GM18508 (cell line): ENCODE measurements around the gene MICAL3.

Experiments
- ATAC-seq: cut with Tn5 transposase; IDR thresholded peaks from one replicate; pipeline ENCODE4 v1.9.1; 2021; ENCODE audit warnings: moderate number of reproducible peaks; ENCODE audit not compliant: insufficient read depth, unreplicated experiment

MICAL3 gene

DNA sequence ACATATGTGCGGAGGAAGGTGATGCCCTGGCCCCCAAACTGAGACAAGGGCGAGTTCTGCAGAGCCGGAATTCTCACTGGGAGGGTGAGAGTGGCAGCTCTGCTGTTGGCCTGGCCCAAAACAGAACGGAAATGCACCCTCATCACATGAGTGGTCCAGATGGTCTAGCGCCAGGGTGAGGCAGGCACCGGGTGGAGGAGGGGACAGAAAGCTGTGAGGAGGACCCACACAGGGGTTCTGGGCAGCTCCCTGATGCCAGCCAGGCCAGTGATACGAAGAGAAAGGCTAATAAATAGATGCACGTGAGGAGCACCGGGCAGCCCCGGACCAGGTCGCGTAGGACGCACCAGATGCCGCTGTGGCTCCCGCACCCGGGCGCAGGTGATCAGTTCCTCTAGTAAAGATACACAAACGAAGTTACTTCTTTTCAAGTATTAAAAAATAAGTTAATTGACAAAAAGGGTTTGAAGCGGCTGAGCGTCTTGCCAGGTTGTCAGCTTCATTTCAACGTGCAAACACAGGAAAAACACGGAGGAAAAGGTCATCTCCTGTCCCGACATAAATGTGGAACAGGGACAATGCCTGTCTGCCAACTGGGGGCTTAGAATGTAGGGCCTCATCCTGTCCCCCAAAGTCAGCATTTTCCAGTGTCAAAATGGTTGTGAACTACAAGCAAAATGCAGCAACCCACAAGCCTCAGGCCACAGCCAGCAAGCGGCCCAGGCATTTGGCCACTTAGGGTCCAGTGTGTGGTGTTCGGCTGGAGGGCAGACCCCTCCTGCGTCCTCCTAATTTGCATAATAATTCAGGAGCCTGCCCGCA is 234.8 kb downstream of the MICAL3 start:
- ATAC-seq, result no peak

DNA sequence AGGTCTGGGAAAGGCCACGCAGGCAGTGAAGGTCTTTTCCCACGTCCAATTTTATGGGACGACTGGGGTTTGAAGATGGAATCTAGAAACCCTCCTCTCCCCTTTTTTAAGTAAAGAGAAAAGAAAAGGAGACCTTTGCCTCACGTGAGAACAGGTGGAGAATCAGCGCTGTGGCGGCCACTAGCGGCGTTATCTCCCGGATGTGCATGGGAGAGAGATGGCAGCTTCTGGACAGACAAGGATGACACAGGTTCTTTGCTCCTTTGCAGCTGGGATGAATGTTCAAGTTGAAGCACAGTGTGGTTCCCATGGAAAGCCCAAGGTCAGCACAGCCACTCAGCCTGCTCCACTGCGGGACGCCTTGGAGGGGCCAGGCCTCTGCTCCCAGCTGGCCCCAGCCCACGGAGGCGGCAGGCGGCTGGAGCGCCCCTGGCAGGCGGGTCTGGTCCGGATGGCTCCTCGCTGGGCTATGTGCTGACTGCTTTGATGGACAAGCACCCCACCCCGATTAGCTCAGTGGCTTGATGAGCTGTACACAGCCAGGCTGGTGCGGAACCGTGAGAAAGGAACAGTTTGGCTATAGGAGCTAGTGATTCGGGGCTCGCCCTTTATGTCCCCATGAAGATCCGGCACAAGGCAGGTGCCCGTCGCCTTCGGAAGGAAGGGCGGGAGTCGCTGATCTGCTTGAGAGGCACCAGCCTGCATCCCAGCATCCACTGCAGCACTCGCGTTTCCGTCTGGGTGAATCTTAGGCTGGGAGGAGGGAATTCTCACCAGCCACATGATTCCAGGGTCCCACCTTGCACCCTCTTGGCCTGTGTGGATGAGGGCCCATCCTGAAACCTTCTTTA is 235.6 kb downstream of the MICAL3 start:
- no peak for ATAC-seq

DNA sequence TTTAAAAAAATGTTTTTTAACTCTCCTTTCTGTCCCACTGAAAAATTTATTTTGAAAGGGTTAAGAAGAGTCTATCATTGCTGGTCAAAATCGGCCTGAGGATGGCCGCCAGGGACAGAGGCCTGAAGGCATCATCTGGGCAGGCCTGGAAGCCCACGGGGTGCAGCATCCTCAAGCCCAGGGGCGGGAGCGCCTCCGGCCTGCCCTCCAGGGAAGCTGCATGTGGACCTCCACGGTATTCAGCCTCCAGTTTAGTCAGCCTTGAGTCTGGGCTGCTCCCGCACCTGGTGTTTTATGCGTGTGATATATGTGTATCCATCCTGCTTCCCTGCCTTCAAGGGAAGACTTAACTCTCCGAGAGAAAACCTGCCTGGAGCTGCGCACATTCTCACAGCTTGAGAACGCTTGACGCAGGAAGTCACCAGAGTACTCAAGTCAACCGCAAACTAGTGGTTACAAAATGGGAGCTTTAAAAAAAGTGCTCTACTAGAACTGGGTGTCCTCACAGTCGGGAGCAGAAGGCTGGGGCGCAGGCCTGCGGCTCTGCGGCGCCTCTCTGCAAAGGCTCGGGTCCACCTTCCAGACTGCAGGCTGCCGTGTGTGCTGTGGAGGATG is 236.5 kb downstream of the MICAL3 start:
- ATAC-seq, result no peak

DNA sequence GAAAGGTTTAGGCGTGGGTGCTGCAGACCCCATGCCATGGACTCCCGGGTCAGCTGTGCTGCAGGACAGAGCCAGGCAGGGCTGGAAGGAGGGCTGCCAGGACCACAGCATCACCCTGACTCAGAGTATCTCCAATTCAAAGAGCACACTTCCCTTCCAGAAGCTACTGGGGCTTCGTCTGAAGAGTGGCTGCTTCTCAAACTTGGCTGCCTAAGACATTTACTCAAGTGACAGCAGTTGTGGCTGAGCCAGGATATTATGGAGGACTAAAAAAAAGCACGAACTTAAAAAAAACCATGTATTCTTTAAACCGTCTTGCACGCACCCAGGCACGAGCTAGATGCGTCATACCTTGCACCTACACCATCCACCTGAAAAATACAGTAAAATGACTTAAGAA is 237.1 kb downstream of the MICAL3 start:
- ATAC-seq, result no peak

DNA sequence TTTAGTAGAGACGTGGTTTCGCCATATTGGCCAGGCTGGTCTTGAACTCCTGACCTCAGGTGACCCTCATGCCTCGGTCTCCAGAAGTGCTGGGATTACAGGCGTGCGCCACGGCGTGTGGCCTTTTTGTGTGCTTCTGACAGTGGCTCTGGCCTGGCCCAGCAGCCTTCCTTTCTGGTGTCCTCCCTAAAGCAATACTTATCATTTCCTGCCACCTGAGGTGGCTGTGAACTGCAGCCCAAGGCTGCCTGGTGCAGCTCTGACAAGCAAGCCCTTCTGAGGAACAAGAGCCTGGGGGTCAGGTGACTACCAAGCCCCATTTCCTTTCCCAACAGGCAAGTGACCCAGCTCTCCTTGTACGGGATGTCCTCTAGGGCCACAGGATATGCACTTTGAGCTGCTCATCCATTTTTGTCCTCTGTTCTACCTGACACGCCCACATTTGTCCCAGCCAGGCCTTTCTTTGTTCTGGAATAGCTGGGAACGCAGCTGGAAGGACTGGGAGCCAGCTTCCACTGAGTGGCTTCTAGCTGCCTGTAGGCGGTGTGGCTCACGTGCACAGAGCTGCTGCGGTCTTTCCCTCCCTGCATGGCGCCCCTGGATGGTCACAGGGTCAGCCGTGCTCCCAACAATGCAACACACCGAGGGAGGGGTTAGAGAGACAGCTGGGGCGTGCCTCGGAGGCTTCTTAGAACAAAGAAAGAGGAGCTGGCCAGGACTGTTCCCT is 237.8 kb downstream of the MICAL3 start:
- no peak for ATAC-seq

DNA sequence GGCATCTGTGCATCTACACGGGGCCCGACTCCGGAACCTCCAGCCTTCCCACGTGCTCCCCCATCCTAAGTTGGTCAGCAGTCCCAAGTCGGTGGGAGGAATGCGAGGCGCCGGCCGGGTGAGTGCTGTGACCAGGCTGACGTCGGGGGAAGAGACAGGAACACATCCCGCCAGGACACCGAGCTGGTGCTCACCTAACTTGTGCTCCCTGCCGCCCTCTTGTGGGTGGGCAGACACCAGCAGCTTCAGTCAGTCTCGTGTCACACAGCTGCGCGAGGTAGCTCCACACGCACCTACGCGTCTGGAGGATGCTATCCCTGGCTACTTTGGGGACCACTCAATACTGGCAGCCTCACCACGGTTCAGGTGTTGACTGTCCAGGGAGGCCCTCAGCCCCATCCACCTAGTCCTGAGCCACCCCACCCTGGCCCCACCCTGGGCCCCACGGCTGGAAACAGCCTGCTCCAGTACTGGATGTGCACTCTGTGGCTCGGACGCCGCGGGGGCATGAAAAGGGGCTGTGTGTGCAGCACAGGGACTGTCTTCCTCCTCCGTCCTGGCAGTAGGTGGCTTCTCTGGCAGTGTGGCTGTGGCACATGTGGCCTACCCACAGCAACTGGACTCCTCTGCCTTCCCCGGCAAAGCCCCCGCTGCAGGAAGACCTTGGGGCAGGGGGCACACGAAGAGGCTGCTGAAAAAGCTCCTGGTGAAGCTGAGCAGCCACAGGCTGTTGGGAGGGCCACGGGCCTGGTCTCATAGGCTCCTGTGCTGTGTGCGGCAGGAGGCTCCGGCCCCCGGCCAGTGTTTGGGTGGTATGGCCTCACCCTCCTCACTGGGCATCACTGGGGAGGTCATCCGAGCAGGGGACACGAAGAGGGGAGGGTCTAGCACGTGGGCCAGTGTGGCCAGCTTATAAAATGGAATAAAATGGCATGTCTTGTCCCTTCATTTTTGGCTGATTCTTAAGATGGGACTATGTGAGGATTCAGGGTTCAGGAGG is 238.9 kb downstream of the MICAL3 start:
- ATAC-seq, result no peak

DNA sequence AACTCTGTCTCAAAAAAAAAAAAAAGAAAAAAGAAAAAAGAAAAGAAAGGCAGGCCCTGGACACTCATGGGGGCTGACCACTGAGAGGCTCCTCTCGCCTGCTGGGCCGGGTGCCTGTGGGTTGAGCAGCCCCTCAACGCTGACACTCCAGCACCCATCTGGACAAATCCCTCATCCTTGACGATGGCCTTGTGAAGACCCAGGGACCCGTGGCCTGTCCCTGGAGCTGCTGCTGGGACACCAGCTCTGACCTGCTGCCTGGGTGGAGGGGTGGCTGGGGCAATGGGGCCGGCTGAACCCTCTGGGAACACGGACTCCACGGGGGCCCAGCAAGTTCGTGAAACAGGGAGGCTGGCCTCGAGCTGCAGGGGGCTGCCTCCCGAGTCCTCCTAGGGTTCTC is 239.6 kb downstream of the MICAL3 start:
- ATAC-seq, result no peak

DNA sequence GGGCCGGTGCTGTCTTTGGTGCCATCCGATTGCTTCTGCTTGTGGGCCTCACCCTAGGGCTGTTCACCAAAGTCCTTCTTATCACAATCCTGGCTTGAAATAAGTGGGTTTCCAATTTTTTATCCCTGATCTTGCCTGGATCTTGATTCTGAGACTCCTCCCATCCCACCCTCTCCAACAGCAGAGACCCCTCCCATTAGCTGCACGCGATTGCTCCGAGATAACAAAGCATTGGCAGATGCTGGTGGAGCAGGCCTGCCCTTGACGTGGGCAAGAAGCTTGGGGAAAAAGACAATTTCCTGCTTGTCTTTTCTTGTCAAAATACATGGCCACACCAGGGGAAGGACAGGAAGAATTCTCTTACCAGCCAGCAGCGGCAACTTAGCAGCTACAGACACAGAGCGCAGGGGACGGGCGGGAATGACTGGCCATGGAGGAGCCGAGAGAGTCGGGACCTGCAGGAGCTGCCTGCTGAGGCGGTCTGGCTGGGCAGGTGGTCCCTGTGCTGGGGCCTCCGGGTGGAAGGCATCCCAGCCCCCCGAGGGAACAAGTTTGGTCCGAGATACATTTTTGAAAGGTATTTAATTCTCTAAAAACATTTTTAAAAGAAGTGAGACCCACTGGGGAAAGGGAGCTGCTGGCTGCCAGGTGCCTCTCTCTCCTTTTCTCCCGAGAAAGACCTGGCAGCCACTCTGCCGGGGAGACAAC is 240.4 kb downstream of the MICAL3 start:
- ATAC-seq, result no peak

DNA sequence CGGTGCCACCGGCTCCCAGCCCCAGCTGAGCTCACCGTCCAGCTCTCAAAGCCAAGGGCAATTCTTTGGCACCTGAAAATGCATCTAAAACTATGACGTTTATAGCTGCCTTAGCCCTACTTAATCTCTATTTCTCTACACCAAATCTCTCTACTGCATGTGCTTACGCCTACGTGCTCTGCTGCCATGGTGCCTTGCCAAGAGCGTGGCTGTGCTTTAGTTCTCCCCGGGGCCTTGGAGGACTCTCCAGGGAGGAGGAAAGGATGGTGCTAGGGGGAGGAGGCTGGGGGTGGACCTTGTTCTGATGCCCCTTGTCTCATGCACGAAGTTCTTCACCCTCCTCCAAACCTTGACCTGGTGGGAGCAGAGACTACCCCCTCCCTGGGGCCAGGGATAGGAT is 241.0 kb downstream of the MICAL3 start:
- ATAC-seq, result no peak

DNA sequence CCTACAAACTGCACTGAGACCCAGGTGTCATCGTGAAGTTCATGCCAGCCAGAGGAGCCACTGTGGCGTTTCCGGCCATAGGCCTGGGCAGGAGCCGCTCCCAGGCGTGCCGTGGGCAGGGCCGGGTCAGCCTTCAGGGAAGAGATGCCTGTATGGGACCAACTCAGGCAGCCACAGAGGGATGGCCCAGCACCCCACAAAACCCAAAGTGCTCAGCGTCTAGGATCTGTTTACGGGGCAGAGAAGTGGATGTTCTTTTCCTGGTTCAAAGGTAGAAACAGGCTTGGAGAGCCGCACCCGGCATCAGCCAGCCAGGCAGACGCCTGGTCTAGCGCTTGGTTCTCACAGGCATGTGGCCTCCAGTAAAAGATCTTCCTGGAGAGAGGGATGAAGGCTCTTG is 241.7 kb downstream of the MICAL3 start:
- no peak for ATAC-seq

DNA sequence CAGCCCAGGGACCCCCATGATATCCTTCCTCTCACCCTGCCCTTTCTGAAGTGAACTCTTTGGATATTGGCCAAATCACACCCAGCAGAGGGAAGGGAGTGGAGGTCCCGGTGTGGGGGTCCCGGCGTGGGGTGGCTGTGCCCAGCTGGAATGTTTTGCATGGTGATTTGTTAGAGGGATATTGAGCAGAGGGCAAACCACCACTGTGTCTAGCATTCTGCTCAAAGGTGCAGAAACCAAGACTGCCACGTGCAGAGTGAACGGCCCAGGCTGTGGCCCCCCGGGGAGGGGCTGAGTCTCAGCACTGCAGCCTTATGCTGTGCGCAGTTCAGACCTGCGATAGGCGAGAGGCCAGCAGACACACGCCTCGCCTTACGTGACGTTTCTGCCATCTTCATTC is 242.2 kb downstream of the MICAL3 start:
- ATAC-seq, result no peak

DNA sequence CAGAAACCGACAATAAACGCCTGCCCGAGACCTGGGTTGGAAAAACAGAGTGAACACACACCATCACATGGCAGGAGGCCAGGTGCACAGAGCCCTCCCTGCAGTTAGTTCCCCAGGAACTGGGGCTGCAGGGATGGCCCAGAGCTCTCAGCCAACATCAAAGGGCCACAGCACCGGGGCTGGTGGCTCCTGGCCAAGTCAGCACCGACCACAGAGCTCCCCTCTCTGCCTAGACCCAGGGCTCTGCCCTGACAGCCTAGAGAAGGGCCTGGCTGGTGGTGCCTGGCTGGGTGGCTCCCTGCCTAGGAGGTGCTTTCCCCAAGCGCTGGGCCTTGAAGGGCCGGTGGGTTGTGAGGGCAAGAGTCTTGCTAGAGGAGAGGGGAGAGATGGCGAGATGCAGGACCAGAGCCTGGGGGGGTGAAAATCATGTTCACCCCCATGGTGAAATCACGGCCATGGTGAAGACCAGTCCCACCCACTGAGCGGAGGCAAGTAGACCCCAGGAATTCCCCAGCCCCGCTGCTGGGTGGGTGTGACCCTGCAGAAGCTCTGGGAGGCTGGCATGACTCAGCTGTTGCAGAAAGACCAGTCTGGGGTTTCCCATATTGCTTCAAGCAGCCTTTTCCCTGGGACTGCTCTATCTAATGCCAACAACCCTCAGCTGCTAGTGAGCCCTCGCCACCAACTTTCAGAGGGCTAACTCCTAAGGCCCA is 242.9 kb downstream of the MICAL3 start:
- ATAC-seq, result no peak

DNA sequence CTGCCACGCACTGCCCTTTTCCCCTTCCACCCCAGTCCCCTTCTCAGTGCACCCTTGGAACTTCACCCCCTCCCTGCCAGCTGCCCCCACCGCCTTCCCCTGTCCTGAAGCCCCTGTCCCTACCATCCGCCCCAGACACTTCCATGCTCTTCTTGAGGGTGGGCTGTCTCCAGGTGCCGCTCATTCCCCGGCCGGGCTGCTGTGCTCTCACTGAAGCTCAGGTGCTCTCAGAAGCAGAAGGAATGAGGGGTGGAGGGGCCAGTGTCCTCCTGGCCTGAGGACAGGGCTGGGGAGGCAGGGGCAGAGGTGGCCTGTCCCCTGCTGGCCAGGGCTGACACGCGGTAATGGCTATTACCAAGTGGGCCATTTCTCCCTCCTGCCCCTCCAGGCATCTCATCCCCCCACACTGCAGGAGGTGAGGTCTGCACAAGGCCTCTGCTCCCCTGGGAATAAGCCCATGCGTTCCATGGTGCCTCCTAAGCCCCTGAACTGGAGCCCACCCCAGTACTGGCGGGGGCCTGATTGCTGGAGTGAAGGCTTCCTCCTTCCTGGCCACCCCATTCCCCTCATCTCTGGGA is 243.5 kb downstream of the MICAL3 start:
- no peak for ATAC-seq

DNA sequence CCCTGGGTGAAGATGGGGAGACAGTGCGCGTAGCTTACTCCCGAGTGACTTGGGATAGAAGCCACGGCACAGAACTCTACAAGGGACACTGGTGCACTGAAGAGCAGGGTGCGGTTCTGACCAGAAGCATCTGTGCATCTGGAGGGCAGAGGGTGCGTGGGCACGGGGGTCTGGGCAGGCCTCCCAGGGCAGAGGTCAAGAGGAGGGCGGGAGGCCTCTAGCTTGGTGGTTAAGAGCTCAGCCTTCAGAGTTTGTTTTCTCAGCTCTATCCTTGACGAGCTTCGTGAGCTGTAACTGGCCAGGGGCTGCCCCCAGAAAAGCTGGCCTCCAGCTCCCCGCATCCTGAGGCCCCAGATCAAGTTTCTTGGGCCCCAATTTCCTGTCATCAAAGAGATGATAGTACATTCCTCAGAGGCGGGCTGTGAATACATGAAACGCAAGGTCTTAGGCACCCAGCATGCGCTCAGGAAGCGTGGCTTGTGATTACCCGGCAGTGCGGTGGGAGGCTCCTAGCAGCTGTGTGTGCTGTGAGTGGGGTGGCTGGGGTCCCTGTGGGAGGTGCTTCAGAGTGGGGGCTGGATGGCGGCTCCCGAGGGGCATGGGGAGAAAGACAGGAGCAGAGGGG is 244.1 kb downstream of the MICAL3 start:
- ATAC-seq, result no peak

DNA sequence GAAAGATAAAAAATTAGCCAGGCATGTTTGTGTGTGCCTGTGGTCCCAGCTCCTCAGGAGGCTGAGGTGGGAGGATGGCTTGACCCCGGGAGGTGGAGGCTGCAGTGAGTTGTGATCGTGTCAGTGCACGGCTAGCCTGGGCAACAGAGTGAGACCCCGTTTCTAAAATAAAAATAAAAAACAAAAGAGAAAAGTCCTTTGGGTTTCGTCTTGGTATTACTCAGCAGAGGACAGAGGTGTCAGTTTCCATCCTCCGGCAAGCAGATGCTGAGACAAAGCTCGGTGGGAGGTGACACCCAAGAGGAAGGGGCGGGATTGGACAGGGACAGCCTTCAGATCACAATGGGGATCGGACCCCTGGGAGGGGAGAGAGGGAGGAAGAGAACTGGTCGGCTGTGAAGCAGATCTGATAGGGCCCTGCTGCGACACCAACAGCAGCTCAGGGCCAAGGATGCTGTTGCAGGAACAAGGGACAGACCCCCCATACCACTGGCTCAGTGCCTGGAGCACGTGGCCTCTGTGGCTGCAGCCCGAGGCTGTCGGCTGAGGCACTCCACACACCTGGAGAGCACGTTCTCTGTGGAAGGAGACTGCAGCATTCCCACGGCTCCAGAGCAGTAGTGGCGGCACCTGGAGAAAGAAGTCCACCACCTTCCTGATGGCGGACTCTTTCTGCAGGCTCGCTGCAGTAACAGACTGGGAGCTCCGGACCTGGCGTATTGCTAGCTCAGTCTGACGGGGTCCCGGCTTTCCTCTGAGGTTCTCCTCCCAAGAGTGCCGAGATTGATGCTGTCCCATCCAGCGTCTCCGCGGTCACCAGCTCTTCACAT is 244.9 kb downstream of the MICAL3 start:
- ATAC-seq, result peak; percentile 43

DNA sequence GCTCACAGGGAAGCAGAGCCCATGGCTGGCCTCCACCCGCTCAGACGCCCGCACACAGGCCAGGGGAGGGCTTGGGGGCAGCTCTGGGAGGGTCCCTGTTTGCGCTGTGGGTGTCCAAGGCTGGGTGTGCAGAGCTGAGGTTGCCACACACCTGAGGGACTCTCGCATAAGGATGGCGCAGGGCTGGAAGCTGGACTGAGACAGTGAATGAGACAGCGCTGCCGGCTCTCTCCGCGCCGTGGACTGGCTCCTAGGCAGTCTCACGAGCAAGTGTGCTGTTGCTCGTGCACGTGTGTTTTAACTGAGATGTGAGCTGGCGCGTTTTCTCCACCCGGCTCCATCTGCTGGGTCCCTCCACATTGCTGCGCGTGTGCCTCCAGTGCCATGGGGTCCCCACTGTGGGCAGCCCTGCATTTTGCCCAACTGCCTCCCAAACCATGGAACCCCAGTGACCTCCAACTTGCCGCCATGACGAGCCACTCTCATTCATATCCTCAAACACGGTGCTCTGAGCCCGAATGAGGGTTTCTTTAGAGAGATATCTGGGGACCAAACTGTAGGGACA is 245.9 kb downstream of the MICAL3 start:
- no peak for ATAC-seq
